Measurements from ENCODE around the gene EMILIN2.

EMILIN2 gene

GRCh38 chr18:2908166-2908945 is 61.5 kb downstream of the EMILIN2 start:
- no peaks in the 10 kb centered on the region for H4K20me1 ChIP-seq (ENCODE audit: control insufficient read depth, insufficient read depth, low read depth, low read length)
- H3K4me2 ChIP-seq (ENCODE audit: low read length), result no peak overlapping the region

DNA sequence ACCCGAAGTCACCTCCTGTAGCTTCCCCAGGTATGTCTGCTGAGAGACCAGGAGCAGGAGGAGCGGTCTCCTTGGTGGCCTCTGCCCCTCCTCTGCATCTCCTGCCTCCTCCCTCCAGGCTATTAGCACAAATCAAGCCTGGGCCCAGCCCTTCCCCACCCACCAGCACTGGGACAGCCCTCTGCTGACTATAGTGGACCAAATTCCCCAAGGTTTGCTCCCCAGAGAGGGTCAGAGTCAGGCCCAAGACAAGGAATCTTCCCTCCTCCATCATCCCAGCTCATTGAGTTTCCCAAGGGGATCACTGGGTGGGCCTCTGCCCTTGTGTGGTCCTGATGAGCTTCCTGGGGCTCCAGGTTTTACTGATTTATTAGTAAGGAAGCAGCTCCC is 62.1 kb downstream of the EMILIN2 start:
- H3K36me3 ChIP-seq (ENCODE audit: control insufficient read depth, low read length), result no peaks in the 10 kb centered on the region

More at GRCh38 chr18:2908166-2908945, 61.5 kb downstream of the EMILIN2 start:
- Histone ChIP-seq H3F3A (ENCODE audit: control insufficient read depth, insufficient read depth) (no peaks in the 10 kb centered on the region), H3K27ac (ENCODE audit: low read depth, low read length) (no peak overlapping the region), H3K4me3 (ENCODE audit: low read length) (no peak overlapping the region), H3K9me3 (ENCODE audit: control insufficient read depth, insufficient read depth, low read length) (no peaks in the 10 kb centered on the region), H3K36me3 (ENCODE audit: control insufficient read depth, low read length) (no peaks in the 10 kb centered on the region), H3K4me1 (ENCODE audit: control insufficient read depth, low read length) (peaks cover 16% of the 10 kb centered on the region), H3K9me2 (replicated peaks; ENCODE audit: control insufficient read depth, low read length) (no peaks in the 10 kb centered on the region), H3K79me2 (ENCODE audit: control insufficient read depth, low read length) (no peaks in the 10 kb centered on the region), H3K27me3 (ENCODE audit: control insufficient read depth, low read length) (peaks cover 34% of the 10 kb centered on the region)
- no peak for TF ChIP-seq CTCF (IDR thresholded peaks at IDR 0.05; ENCODE audit: low read depth, low read length, poor library complexity, severe bottlenecking)
- TF ChIP-seq EZH2phosphoT487 (IDR thresholded peaks at IDR 0.05; ENCODE audit: borderline replicate concordance, low read length), result no peak

GRCh38 chr18:2909431-2910140 is 62.8 kb downstream of the EMILIN2 start:
- Histone ChIP-seq H3K27ac (ENCODE audit: low read depth, low read length) (no peak overlapping the region), H3F3A (ENCODE audit: control insufficient read depth, insufficient read depth) (no peaks in the 10 kb centered on the region), H3K4me3 (ENCODE audit: low read length) (no peak overlapping the region), H3K36me3 (ENCODE audit: control insufficient read depth, low read length) (no peaks in the 10 kb centered on the region), H3K27me3 (ENCODE audit: control insufficient read depth, low read length) (peaks cover 24% of the 10 kb centered on the region), H3K4me1 (ENCODE audit: control insufficient read depth, low read length) (peaks cover 16% of the 10 kb centered on the region), H3K9me2 (replicated peaks; ENCODE audit: control insufficient read depth, low read length) (no peaks in the 10 kb centered on the region), H3K4me2 (ENCODE audit: low read length) (no peak overlapping the region), H3K79me2 (ENCODE audit: control insufficient read depth, low read length) (no peaks in the 10 kb centered on the region), H3K9me3 (ENCODE audit: control insufficient read depth, insufficient read depth, low read length) (no peaks in the 10 kb centered on the region), H4K20me1 (ENCODE audit: control insufficient read depth, insufficient read depth, low read depth, low read length) (no peaks in the 10 kb centered on the region)
- TF ChIP-seq EZH2phosphoT487 (IDR thresholded peaks at IDR 0.05; ENCODE audit: borderline replicate concordance, low read length), result no peak
- TF ChIP-seq CTCF (IDR thresholded peaks at IDR 0.05; ENCODE audit: low read depth, low read length, poor library complexity, severe bottlenecking), result no peak

More for the DNA sequence above, 62.1 kb downstream of the EMILIN2 start:
- Histone ChIP-seq H3K4me1 (ENCODE audit: control insufficient read depth, low read length) (peaks cover 16% of the 10 kb centered on the region), H3K27ac (ENCODE audit: low read depth, low read length) (no peak overlapping the region), H3K79me2 (ENCODE audit: control insufficient read depth, low read length) (no peaks in the 10 kb centered on the region), H3K4me2 (ENCODE audit: low read length) (no peak overlapping the region), H4K20me1 (ENCODE audit: control insufficient read depth, insufficient read depth, low read depth, low read length) (no peaks in the 10 kb centered on the region), H3K9me2 (replicated peaks; ENCODE audit: control insufficient read depth, low read length) (no peaks in the 10 kb centered on the region), H3F3A (ENCODE audit: control insufficient read depth, insufficient read depth) (no peaks in the 10 kb centered on the region), H3K4me3 (ENCODE audit: low read length) (no peak overlapping the region), H3K27me3 (ENCODE audit: control insufficient read depth, low read length) (peaks cover 30% of the 10 kb centered on the region), H3K9me3 (ENCODE audit: control insufficient read depth, insufficient read depth, low read length) (no peaks in the 10 kb centered on the region)
- TF ChIP-seq EZH2phosphoT487 (IDR thresholded peaks at IDR 0.05; ENCODE audit: borderline replicate concordance, low read length) (no peak), CTCF (IDR thresholded peaks at IDR 0.05; ENCODE audit: low read depth, low read length, poor library complexity, severe bottlenecking) (no peak)
